HEK293 (cell line): ENCODE results near the gene KDM6A.
"Not testable (repeated sequence)": the region's sequence is repeated elsewhere in the genome, so short reads cannot be mapped to it uniquely, and the experiment has no call there.

Experiments
- CTCF ChIA-PET: fragments of 350-600 bp; formaldehyde crosslinking; extraction: SDS; loops from one replicate; lab custom pipeline; 2021; ENCODE audit warnings: antibody characterized with exemption; lab: Yijun Ruan, JAX
- POLR2A ChIA-PET: fragments of 300-600 bp; formaldehyde crosslinking; extraction: SDS; loops from one replicate; lab custom pipeline; 2020; ENCODE audit warnings: antibody characterized with exemption, inconsistent platforms; lab: Yijun Ruan, JAX
- H3K27ac ChIP-seq: fragments of 200-500 bp; sonication (Bioruptor generic); 2 replicates; pipeline ENCODE4 v1.5.1; 2014; ENCODE audit warnings: low read depth, low read length, control low read depth, inconsistent platforms; ENCODE audit errors: extremely low read depth
- H3K36me3 ChIP-seq, 2 experiments: fragments of 200-500 bp in 1 of 2; sonication (Bioruptor generic) in 1 of 2; 1 replicate in 1 of 2; 2 replicates in 1 of 2; pipeline ENCODE4 v1.5.1; 2014 to 2017; ENCODE audit warnings: inconsistent platforms in 2 of 2, low read length in 2 of 2; ENCODE audit not compliant: control insufficient read depth in 2 of 2, insufficient read depth in 1 of 2
- H3K4me1 ChIP-seq: fragments of 200-500 bp; sonication (Bioruptor generic); 2 replicates; pipeline ENCODE4 v1.5.1; 2014; ENCODE audit warnings: mild to moderate bottlenecking, low read length, inconsistent platforms; ENCODE audit not compliant: control insufficient read depth, insufficient read depth
- H3K4me3 ChIP-seq: 2 replicates; pipeline ENCODE4 v1.5.1; 2011; ENCODE audit warnings: low read depth, mild to moderate bottlenecking, control low read depth, low read length, moderate library complexity
- H3K9me3 ChIP-seq: fragments of 200-500 bp; sonication (Bioruptor generic); 2 replicates; pipeline ENCODE4 v1.5.1; 2014; ENCODE audit warnings: low read depth, low read length, inconsistent platforms; ENCODE audit not compliant: control insufficient read depth, insufficient read depth
- GLI4 ChIP-seq: fragments of 450-650 bp; formaldehyde crosslinking; IDR thresholded peaks from 2 replicates; pipeline ENCODE4 v1.5.1; 2016; ENCODE audit warnings: missing biosample characterization, missing genetic modification characterization
- PRDM1 ChIP-seq: fragments of 450-650 bp; formaldehyde crosslinking; IDR thresholded peaks from 2 replicates; pipeline ENCODE4; 2016; ENCODE audit warnings: missing biosample characterization, missing genetic modification characterization
- REST ChIP-seq: fragments of 450-650 bp; formaldehyde crosslinking; IDR thresholded peaks from 2 replicates; pipeline ENCODE4 v1.5.1; 2016; ENCODE audit warnings: missing biosample characterization, missing genetic modification characterization
- TCF7L2 ChIP-seq: IDR thresholded peaks from 2 replicates; pipeline ENCODE4 v1.6.1; 2011; ENCODE audit warnings: low read depth, mild to moderate bottlenecking, inconsistent platforms, low read length, moderate library complexity, borderline replicate concordance
- ZFP69B ChIP-seq: fragments of 450-650 bp; formaldehyde crosslinking; IDR thresholded peaks from 2 replicates; pipeline ENCODE4 v1.5.1; 2016; ENCODE audit warnings: missing biosample characterization, missing genetic modification characterization
- ZNF211 ChIP-seq: fragments of 450-650 bp; formaldehyde crosslinking; IDR thresholded peaks from 2 replicates; pipeline ENCODE4 v1.5.1; 2016; ENCODE audit warnings: low read depth, missing biosample characterization, missing genetic modification characterization
- ZNF416 ChIP-seq: fragments of 450-650 bp; formaldehyde crosslinking; IDR thresholded peaks from 2 replicates; pipeline ENCODE4 v1.5.1; 2016; ENCODE audit warnings: missing biosample characterization, missing genetic modification characterization
- ZNF514 ChIP-seq: fragments of 450-650 bp; formaldehyde crosslinking; IDR thresholded peaks from 2 replicates; pipeline ENCODE4 v1.5.1; 2016; ENCODE audit warnings: missing biosample characterization, missing genetic modification characterization
- ZNF549 ChIP-seq: fragments of 450-650 bp; IDR thresholded peaks from 2 replicates; pipeline ENCODE4 v1.5.1; 2018; ENCODE audit warnings: missing biosample characterization, missing genetic modification characterization, mild to moderate bottlenecking, inconsistent platforms, moderate library complexity
- ZNF560 ChIP-seq: fragments of 450-650 bp; formaldehyde crosslinking; IDR thresholded peaks from 2 replicates; pipeline ENCODE4 v1.5.1; 2017; ENCODE audit warnings: missing biosample characterization, missing genetic modification characterization, borderline replicate concordance
- ZNF768 ChIP-seq: fragments of 450-650 bp; formaldehyde crosslinking; IDR thresholded peaks from 2 replicates; pipeline ENCODE4 v1.5.1; 2018; ENCODE audit warnings: missing biosample characterization, mild to moderate bottlenecking, missing genetic modification characterization
- TF ChIP-seq, protein P1 (sequence below): fragments of 450-650 bp; formaldehyde crosslinking; IDR thresholded peaks from 2 replicates; pipeline ENCODE4 v1.5.1; 2016; ENCODE audit warnings: missing biosample characterization, missing genetic modification characterization
- TF ChIP-seq, protein P2 (sequence below): fragments of 450-650 bp; formaldehyde crosslinking; IDR thresholded peaks from 2 replicates; pipeline ENCODE4 v1.5.1; 2016; ENCODE audit warnings: missing biosample characterization, missing genetic modification characterization

Gene KDM6A

DNA sequence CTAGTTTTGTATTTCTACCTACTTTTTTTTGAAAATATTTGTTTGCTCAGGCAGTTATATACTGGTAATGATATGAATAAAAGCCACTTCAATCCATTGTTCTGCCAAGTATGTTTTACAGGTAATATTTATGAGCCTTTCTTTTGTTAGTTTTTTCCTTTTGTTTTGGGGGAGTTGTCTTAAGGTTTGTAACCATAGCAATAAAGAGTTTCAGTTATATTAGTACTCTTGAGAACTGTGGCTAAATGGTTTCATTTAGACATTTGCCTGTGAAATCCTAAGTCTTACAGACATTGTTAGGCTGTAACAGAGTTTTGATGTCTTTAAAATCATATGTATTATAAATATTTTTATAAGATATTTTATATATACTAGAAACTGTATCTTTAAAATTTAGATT lies 177.6 kb downstream of the KDM6A start (continued):
- TF ChIP-seq, protein P1, sequence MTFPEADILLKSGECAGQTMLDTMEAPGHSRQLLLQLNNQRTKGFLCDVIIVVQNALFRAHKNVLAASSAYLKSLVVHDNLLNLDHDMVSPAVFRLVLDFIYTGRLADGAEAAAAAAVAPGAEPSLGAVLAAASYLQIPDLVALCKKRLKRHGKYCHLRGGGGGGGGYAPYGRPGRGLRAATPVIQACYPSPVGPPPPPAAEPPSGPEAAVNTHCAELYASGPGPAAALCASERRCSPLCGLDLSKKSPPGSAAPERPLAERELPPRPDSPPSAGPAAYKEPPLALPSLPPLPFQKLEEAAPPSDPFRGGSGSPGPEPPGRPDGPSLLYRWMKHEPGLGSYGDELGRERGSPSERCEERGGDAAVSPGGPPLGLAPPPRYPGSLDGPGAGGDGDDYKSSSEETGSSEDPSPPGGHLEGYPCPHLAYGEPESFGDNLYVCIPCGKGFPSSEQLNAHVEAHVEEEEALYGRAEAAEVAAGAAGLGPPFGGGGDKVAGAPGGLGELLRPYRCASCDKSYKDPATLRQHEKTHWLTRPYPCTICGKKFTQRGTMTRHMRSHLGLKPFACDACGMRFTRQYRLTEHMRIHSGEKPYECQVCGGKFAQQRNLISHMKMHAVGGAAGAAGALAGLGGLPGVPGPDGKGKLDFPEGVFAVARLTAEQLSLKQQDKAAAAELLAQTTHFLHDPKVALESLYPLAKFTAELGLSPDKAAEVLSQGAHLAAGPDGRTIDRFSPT (tag by site-specific recombination), result no peak
- TF ChIP-seq ZFP69B, result no peak

DNA sequence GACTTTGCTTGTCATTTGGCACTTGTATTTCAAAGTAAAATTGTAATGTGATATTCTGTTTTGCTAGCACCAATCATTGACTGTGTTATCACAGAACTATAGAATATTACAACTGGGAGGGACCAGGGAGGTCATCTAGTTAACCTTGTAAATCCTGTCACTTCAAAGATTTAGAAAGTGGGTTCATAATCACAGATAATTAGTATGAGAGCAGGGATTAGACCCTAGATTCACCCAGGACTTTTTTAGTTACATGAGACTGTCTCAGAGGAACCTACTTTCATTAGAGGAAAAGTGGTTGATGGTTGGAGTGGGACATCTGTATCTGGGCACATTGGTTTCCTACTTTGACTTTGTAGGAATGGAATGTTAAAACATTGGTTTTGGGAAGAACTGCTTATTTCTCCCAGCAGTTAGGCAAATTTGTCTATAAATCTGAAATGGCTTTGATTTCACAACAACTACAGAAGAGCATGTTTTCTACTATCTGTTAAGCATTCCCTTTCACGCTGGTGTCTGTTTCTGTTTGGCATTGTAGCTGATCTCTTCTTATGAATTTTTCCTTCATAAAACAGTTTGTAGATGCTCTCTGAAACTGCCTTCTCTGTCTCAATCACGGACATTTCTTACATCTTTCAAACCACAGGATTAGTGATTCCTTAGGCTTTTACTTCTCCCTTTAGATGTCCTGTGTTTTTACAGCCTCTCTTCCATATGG lies 183.6 kb downstream of the KDM6A start:
- CTCF ChIA-PET, result no interaction called here
- H3K27ac ChIP-seq, result no peak overlapping the region
- no peak for TF ChIP-seq ZNF416 (tag by site-specific recombination)
- TF ChIP-seq TCF7L2, result peak; percentile 61; the same call in 1 of the 2 replicates
- TF ChIP-seq PRDM1 (tag by site-specific recombination), result peak; percentile 62
- no peaks in the 10 kb centered on the region for H3K9me3 ChIP-seq
- POLR2A ChIA-PET, result no interaction called here
- peaks cover 9% of the 10 kb centered on the region for H3K4me1 ChIP-seq
- H3K4me3 ChIP-seq, result no peak overlapping the region
- H3K36me3 ChIP-seq, result peaks cover 21 to 24% of the 10 kb centered on the region in 2 experiments

DNA sequence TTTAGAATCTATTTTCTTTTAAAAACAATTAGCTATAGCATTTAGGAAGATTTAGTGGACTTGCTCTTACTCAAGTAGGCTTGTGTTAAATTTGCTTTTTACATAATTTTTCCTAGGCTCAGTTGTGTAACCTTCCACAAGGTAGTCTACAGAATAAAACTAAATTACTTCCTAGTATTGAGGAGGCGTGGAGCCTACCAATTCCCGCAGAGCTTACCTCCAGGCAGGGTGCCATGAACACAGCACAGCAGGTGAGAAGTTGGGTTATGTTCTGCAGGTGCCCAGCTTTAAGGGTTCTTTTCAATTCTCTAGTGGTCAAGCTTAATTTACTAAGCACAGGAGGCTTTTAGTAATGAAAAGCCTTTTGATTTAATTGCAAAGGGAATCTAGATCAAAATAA lies 186.9 kb downstream of the KDM6A start:
- POLR2A ChIA-PET, H3K9me3 ChIP-seq, H3K4me1 ChIP-seq, H3K27ac ChIP-seq, H3K4me3 ChIP-seq: not testable (repeated sequence)
- CTCF ChIA-PET, result interaction anchor here (1.5 kb wide), 1 partner anchor 10 kb away, joined by 8 read pairs; no protein-coding TSS in a partner anchor
- peaks cover 50 to 56% of the 10 kb centered on the region in 2 experiments for H3K36me3 ChIP-seq

DNA sequence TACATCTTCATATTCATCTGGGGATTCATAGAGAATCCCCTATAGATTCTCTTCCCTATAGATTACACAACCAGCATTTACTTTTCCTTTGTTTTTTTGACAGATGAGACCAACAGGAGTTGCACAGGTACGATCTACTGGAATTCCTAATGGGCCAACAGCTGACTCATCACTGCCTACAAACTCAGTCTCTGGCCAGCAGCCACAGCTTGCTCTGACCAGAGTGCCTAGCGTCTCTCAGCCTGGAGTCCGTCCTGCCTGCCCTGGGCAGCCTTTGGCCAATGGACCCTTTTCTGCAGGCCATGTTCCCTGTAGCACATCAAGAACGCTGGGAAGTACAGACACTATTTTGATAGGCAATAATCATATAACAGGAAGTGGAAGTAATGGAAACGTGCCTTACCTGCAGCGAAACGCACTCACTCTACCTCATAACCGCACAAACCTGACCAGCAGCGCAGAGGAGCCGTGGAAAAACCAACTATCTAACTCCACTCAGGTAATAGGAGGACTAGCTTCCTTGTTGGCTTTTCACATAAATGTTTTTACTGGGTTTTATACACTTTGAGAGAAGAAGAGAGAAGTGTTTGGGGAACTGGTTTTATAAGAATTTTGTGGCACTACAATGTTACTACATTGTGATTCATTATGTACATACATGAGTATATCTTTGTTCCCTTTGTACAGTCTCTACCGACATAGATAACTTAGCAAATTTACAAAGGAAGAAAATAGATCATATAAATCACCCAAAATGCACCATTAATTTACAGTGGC lies 190.5 kb downstream of the KDM6A start:
- ChIA-PET POLR2A (no interaction called here), CTCF (no interaction called here)
- no peaks in the 10 kb centered on the region for H3K9me3 ChIP-seq
- H3K4me3 ChIP-seq, result no peak overlapping the region
- no peak for TF ChIP-seq PRDM1 (tag by site-specific recombination)
- TF ChIP-seq ZNF768 (tag by site-specific recombination), result no peak
- no peak for TF ChIP-seq ZNF514 (tag by site-specific recombination)
- no peak for TF ChIP-seq REST
- TF ChIP-seq ZNF549 (tag by site-specific recombination), result no peak
- TF ChIP-seq ZNF211 (tag by site-specific recombination), result no peak
- TF ChIP-seq ZNF560 (tag by site-specific recombination), result no peak
- TF ChIP-seq GLI4, result no peak
- TF ChIP-seq, protein P2, sequence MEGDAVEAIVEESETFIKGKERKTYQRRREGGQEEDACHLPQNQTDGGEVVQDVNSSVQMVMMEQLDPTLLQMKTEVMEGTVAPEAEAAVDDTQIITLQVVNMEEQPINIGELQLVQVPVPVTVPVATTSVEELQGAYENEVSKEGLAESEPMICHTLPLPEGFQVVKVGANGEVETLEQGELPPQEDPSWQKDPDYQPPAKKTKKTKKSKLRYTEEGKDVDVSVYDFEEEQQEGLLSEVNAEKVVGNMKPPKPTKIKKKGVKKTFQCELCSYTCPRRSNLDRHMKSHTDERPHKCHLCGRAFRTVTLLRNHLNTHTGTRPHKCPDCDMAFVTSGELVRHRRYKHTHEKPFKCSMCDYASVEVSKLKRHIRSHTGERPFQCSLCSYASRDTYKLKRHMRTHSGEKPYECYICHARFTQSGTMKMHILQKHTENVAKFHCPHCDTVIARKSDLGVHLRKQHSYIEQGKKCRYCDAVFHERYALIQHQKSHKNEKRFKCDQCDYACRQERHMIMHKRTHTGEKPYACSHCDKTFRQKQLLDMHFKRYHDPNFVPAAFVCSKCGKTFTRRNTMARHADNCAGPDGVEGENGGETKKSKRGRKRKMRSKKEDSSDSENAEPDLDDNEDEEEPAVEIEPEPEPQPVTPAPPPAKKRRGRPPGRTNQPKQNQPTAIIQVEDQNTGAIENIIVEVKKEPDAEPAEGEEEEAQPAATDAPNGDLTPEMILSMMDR (tag by site-specific recombination), result no peak
- TF ChIP-seq, all 188 proteins: peak for 0
- Histone ChIP-seq H3K36me3 (peaks cover 58 to 63% of the 10 kb centered on the region in 2 experiments), H3K4me1 (0 out of 2 replicates have a peak, but pooled peaks cover 2% of the 10 kb centered on the region), H3K27ac (no peak overlapping the region)
